ENCODE data around the gene TSPAN14. TPM values are rescaled to one million over a fixed set of nuclear protein-coding genes. Genes with fewer than 3 reads are reported as not detected.
A peak's percentile ranks its signal among the peaks of the same experiment; 100 is the strongest.
"Not testable (repeated sequence)": the region's sequence is repeated elsewhere in the genome, so short reads cannot be mapped to it uniquely, and the experiment has no call there.

Gene TSPAN14
- total RNA-seq, 4 donors from 2014 or later, result 18.9 to 72.9 (median 55.8) TPM

- H3K36me3 ChIP-seq, result peaks cover 0 to 11% (median 0%) of the 10 kb centered on the region in 4 donors
- H3K4me1 ChIP-seq, result peaks cover 6 to 64% (median 41%) of the 10 kb centered on the region in 4 donors
- no peaks in the 10 kb centered on the region for H3K27me3 ChIP-seq
- no peak overlapping the region for H3K4me3 ChIP-seq
- WGBS, 2 donors (ENCODE audit: low coverage in 1 of 2), result 84 to 100% methylated on average over 1 to 3 of the region's 3 CpGs
- in situ Hi-C loops (cut with MboI; ENCODE audit: low pct_ligation_motif_present in 1 of 4, low pct_unique_long_range_greater_than_20kb in 1 of 4, low sequenced_read_pairs in 3 of 4), result no loop called here
- peak overlapping the region in 1 of 4 donors; percentile 6 for H3K27ac ChIP-seq
- DNase-seq, result no peak
- TF ChIP-seq CTCF (IDR thresholded peaks at IDR 0.05), result no peak
- TF ChIP-seq POLR2AphosphoS5 (IDR thresholded peaks at IDR 0.05), result no peak
- no peak for TF ChIP-seq EP300 (IDR thresholded peaks at IDR 0.05; ENCODE audit: low read depth)
- TF ChIP-seq POLR2A (IDR thresholded peaks at IDR 0.05), result no peak
- intact Hi-C loops (cut with DNase I; ENCODE audit: low total_unique reads), result no loop called here
- H3K9me3 ChIP-seq, result peaks cover 0 to 8% of the 10 kb centered on the region in 2 donors
These were observed 20.8 kb downstream of the TSPAN14 start for GRCh38 chr10:80474941-80475340.

GRCh38 chr10:80475641-80476040 is 21.5 kb downstream of the TSPAN14 start:
- DNase-seq; in situ Hi-C loops (cut with MboI; ENCODE audit: low pct_ligation_motif_present in 1 of 4, low pct_unique_long_range_greater_than_20kb in 1 of 4, low sequenced_read_pairs in 3 of 4); H3K27ac ChIP-seq: not testable (repeated sequence)

DNA sequence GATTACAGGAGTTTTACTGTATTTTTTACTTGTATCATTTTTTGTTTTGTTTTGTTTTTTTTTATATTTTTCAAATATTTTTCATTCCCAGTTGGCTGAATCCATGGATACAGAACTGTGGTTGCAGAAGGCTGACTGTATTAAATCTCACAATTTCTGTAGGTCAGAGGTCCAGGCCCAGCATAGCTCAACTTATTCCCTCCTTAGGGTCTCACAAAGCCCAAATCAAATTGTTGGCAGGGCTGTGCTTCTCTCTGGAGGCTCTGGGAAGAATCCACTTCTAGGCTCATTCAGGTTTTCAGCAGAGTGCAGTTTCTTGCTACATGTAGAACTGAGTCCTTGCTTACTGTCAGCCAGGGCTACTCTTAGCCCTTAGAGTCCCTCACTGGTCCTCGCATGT is 22.6 kb downstream of the TSPAN14 start:
- TF ChIP-seq EP300 (IDR thresholded peaks at IDR 0.05; ENCODE audit: low read depth) (no peak), POLR2AphosphoS5 (IDR thresholded peaks at IDR 0.05) (no peak), POLR2A (IDR thresholded peaks at IDR 0.05) (no peak), CTCF (IDR thresholded peaks at IDR 0.05) (no peak)
- H3K27ac ChIP-seq, result no peak overlapping the region
- peaks cover 6 to 47% (median 27%) of the 10 kb centered on the region in 4 donors for H3K4me1 ChIP-seq
- peaks cover 0 to 8% of the 10 kb centered on the region in 2 donors for H3K9me3 ChIP-seq
- H3K4me3 ChIP-seq, result no peak overlapping the region
- intact Hi-C loops (cut with DNase I; ENCODE audit: low total_unique reads), result no loop called here
- peak; percentile 1 for DNase-seq
- no peaks in the 10 kb centered on the region for H3K27me3 ChIP-seq
- 88 to 100% methylated on average over 1 of the region's 1 CpG for WGBS, 2 donors (ENCODE audit: low coverage in 1 of 2)
- in situ Hi-C loops (cut with MboI; ENCODE audit: low pct_ligation_motif_present in 1 of 4, low pct_unique_long_range_greater_than_20kb in 1 of 4, low sequenced_read_pairs in 3 of 4), result no loop called here
- H3K36me3 ChIP-seq, result peaks cover 0 to 11% (median 0%) of the 10 kb centered on the region in 4 donors

More at GRCh38 chr10:80475641-80476040, 21.5 kb downstream of the TSPAN14 start:
- H3K4me3 ChIP-seq; H3K27me3 ChIP-seq; intact Hi-C loops (cut with DNase I; ENCODE audit: low total_unique reads); H3K9me3 ChIP-seq: not testable (repeated sequence)
- Histone ChIP-seq H3K36me3 (peaks cover 0 to 11% (median 0%) of the 10 kb centered on the region in 4 donors), H3K4me1 (peaks cover 6 to 57% (median 38%) of the 10 kb centered on the region in 4 donors)
- 95 to 98% methylated on average over 6 to 7 of the region's 7 CpGs for WGBS, 2 donors (ENCODE audit: low coverage in 1 of 2)

- H3K9me3 ChIP-seq, result peaks cover 0 to 8% of the 10 kb centered on the region in 2 donors
- intact Hi-C loops (cut with DNase I; ENCODE audit: low total_unique reads), result no loop called here
- H3K4me1 ChIP-seq, result peaks cover 3 to 35% (median 21%) of the 10 kb centered on the region in 4 donors
- no peak for TF ChIP-seq POLR2A (IDR thresholded peaks at IDR 0.05)
- TF ChIP-seq CTCF (IDR thresholded peaks at IDR 0.05), result no peak
- TF ChIP-seq EP300 (IDR thresholded peaks at IDR 0.05; ENCODE audit: low read depth), result no peak
- no peak for TF ChIP-seq POLR2AphosphoS5 (IDR thresholded peaks at IDR 0.05)
- no peak for DNase-seq
- 75 to 100% methylated on average over 1 to 2 of the region's 2 CpGs for WGBS, 2 donors (ENCODE audit: low coverage in 1 of 2)
- H3K4me3 ChIP-seq, result no peak overlapping the region
- no peak overlapping the region for H3K27ac ChIP-seq
- peaks cover 0 to 11% (median 0%) of the 10 kb centered on the region in 4 donors for H3K36me3 ChIP-seq
- H3K27me3 ChIP-seq, result no peaks in the 10 kb centered on the region
- in situ Hi-C loops (cut with MboI; ENCODE audit: low pct_ligation_motif_present in 1 of 4, low pct_unique_long_range_greater_than_20kb in 1 of 4, low sequenced_read_pairs in 3 of 4), result no loop called here
These were observed 23.7 kb downstream of the TSPAN14 start for GRCh38 chr10:80477813-80478212.

DNA sequence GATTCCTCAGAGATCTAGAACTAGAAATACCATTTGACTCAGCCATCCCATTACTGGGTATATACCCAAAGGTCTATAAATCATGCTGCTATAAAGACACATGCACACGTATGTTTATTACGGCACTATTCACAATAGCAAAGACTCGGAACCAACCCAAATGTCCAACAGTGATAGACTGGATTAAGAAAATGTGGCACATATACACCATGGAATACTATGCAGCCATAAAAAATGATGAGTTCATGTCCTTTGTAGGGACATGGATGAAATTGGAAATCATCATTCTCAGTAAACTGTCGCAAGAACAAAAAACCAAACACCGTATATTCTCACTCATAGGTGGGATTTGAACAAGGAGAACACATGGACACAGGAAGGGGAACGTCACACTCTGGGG is 26.3 kb downstream of the TSPAN14 start:
- DNase-seq; intact Hi-C loops (cut with DNase I; ENCODE audit: low total_unique reads); in situ Hi-C loops (cut with MboI; ENCODE audit: low pct_ligation_motif_present in 1 of 4, low pct_unique_long_range_greater_than_20kb in 1 of 4, low sequenced_read_pairs in 3 of 4): not testable (repeated sequence)

More for the DNA sequence above, 26.3 kb downstream of the TSPAN14 start:
- Histone ChIP-seq H3K36me3 (peaks cover 0 to 11% (median 0%) of the 10 kb centered on the region in 4 donors), H3K4me1 (peaks cover 0 to 29% (median 13%) of the 10 kb centered on the region in 4 donors)
- not testable (repeated sequence) for H3K4me3 ChIP-seq, H3K27me3 ChIP-seq, H3K27ac ChIP-seq, H3K9me3 ChIP-seq
- WGBS, 2 donors (ENCODE audit: low coverage in 1 of 2), result 95 to 100% methylated on average over 1 to 6 of the region's 6 CpGs
